GM23338 (cell line): ENCODE results near the gene ZNF627. TPM values are rescaled to one million over a fixed set of nuclear protein-coding genes. Genes with fewer than 3 reads are reported as not detected.

Source experiments
- ATAC-seq: fragments of 200-7000 bp; cut with Tn5 transposase; 3 replicates; pipeline ENCODE4 v1.9.1; 2020
- DNase-seq: peaks from one replicate; pipeline ENCODE4 v3.0.0-alpha.2; 2015; ENCODE audit warnings: low spot score
- H2AFZ ChIP-seq: fragments of 200-600 bp; sonication (generic); 2 replicates; pipeline ENCODE4 v1.8.0; 2016; ENCODE audit warnings: antibody characterized with exemption, mild to moderate bottlenecking, moderate library complexity
- H3F3A ChIP-seq: fragments of 200-600 bp; sonication (generic); replicated peaks from 2 replicates; pipeline ENCODE4 v1.8.0; 2017; ENCODE audit warnings: antibody characterized with exemption, mixed run types, low read depth
- H3K27ac ChIP-seq: fragments of 200-600 bp; sonication (generic); 2 replicates; pipeline ENCODE4 v1.6.1; 2016; ENCODE audit warnings: low read depth
- H3K27me3 ChIP-seq: fragments of 200-600 bp; sonication (generic); 2 replicates; pipeline ENCODE4 v1.8.0; 2016; ENCODE audit warnings: mild to moderate bottlenecking, mixed run types, moderate library complexity; ENCODE audit not compliant: insufficient read depth
- H3K36me3 ChIP-seq: fragments of 200-600 bp; sonication (generic); 2 replicates; pipeline ENCODE4 v1.8.0; 2016; ENCODE audit warnings: mild to moderate bottlenecking; ENCODE audit not compliant: insufficient read depth
- H3K4me1 ChIP-seq: fragments of 200-600 bp; sonication (generic); 2 replicates; pipeline ENCODE4 v1.8.0; 2016; ENCODE audit warnings: mild to moderate bottlenecking, moderate library complexity; ENCODE audit not compliant: insufficient read depth
- H3K4me2 ChIP-seq: fragments of 200-600 bp; sonication (generic); 2 replicates; pipeline ENCODE4 v1.7.1; 2017; ENCODE audit warnings: mixed run types
- H3K4me3 ChIP-seq: fragments of 200-600 bp; sonication (generic); 2 replicates; pipeline ENCODE4 v1.6.1; 2016; ENCODE audit warnings: mixed run types
- H3K79me2 ChIP-seq: fragments of 200-600 bp; sonication (generic); replicated peaks from 2 replicates; pipeline ENCODE4 v1.8.0; 2017; ENCODE audit warnings: mild to moderate bottlenecking; ENCODE audit not compliant: insufficient read depth
- H3K9me2 ChIP-seq: fragments of 200-600 bp; sonication (generic); 2 replicates; pipeline ENCODE4 v1.8.0; 2017; ENCODE audit not compliant: insufficient read depth
- H4K20me1 ChIP-seq: fragments of 200-600 bp; sonication (generic); replicated peaks from 2 replicates; pipeline ENCODE4 v1.8.0; 2017; ENCODE audit warnings: mild to moderate bottlenecking; ENCODE audit not compliant: insufficient read depth
- H3K27ac Mint-ChIP-seq: 2 replicates; pipeline ENCODE4 v1.8.0; 2020; ENCODE audit warnings: inconsistent platforms, mild to moderate bottlenecking, moderate library complexity, mixed read lengths
- H3K27me3 Mint-ChIP-seq: 3 replicates; pipeline ENCODE4 v1.8.0; 2022; ENCODE audit warnings: low read depth, mild to moderate bottlenecking, moderate library complexity, mixed read lengths, inconsistent platforms; ENCODE audit not compliant: insufficient read depth, poor library complexity
- H3K36me3 Mint-ChIP-seq: 3 replicates; pipeline ENCODE4 v1.8.0; 2021; ENCODE audit warnings: low read depth, mild to moderate bottlenecking, inconsistent platforms, moderate library complexity, mixed read lengths
- H3K4me1 Mint-ChIP-seq: 3 replicates; pipeline ENCODE4 v1.8.0; 2020; ENCODE audit warnings: mild to moderate bottlenecking, inconsistent platforms, mixed read lengths
- H3K4me3 Mint-ChIP-seq: 3 replicates; pipeline ENCODE4 v1.8.0; 2021; ENCODE audit warnings: moderate library complexity, mild to moderate bottlenecking, inconsistent platforms, mixed read lengths
- H3K9me3 Mint-ChIP-seq: 3 replicates; pipeline ENCODE4 v1.8.0; 2020; ENCODE audit warnings: moderate library complexity, mild to moderate bottlenecking, inconsistent platforms, mixed read lengths
- CTCF ChIP-seq, 2 experiments: fragments of 200-600 bp in 1 of 2; sonication (generic) in 1 of 2; conservative IDR thresholded peaks; 2 replicates each; pipeline versions ENCODE4 v1.5.1 to v1.6.1; 2016 to 2017; ENCODE audit warnings: antibody characterized with exemption in 2 of 2, low read depth in 2 of 2, mild to moderate bottlenecking in 2 of 2, moderate library complexity in 1 of 2
- ETS1 ChIP-seq: IDR thresholded peaks from 2 replicates; pipeline ENCODE4 v1.6.1; 2016; ENCODE audit warnings: antibody characterized with exemption
- EZH2phosphoT487 ChIP-seq: fragments of 200-600 bp; sonication (generic); IDR thresholded peaks from one replicate; pipeline ENCODE4 v1.8.1; 2018; ENCODE audit warnings: antibody characterized with exemption; ENCODE audit not compliant: unreplicated experiment
- NANOG ChIP-seq: IDR thresholded peaks from 2 replicates; pipeline ENCODE4 v1.6.1; 2016; ENCODE audit warnings: antibody characterized with exemption, borderline replicate concordance
- POLR2AphosphoS5 ChIP-seq: IDR thresholded peaks from 2 replicates; pipeline ENCODE4 v1.6.1; 2016; ENCODE audit warnings: antibody characterized with exemption, low read depth
- STAT1 ChIP-seq: IDR thresholded peaks from one replicate; pipeline ENCODE4 v1.6.1; 2016; ENCODE audit warnings: antibody characterized with exemption; ENCODE audit not compliant: unreplicated experiment
- polyA plus RNA-seq: library from polyadenylated mRNA; unstranded; fragments of >200 nt; fragmentation: Nextera tagmentation; extraction: Ambion mirVana; gene quantifications from 2 replicates; pipeline ENCODE4 v1.2.1, GENCODE V29; 2016
- total RNA-seq: library from RNA; depleted of rRNA; stranded (reverse); fragments of >200 nt; shearing (Covaris generic); gene quantifications from 2 replicates; pipeline ENCODE4 v1.2.3, GENCODE V29; 2014
- TF ChIP-seq, protein P1 (sequence below): IDR thresholded peaks from one replicate; pipeline ENCODE4 v1.6.1; 2018; ENCODE audit warnings: antibody characterized with exemption; ENCODE audit not compliant: unreplicated experiment

ZNF627 gene
- total and polyA plus RNA-seq, 2 experiments from 2014 or later: 9.0 to 15.4 TPM

- Histone ChIP-seq H3K36me3 (no peaks in the 10 kb centered on the region; the same call in 1 of the 2 replicates), H2AFZ (peak within 1 kb of the TSS; percentile 56), H3K79me2 (peaks cover 36% of the 10 kb centered on the region), H3K9me2 (no peaks in the 10 kb centered on the region), H3K4me2 (peak within 1 kb of the TSS; percentile 96), H3K4me3 (peak within 1 kb of the TSS; percentile 98), H3K27me3 (no peaks in the 10 kb centered on the region), H3F3A (no peaks in the 10 kb centered on the region), H3K4me1 (peaks cover 7% of the 10 kb centered on the region; the same call in 1 of the 2 replicates), H4K20me1 (peaks cover 14% of the 10 kb centered on the region), H3K27ac (0 out of 2 replicates have a peak within 1 kb of the TSS, but pooled peaks have one; percentile 64)
- H3K4me3 Mint-ChIP-seq: peak within 1 kb of the TSS; percentile 95
- H3K4me1 Mint-ChIP-seq: peaks cover 8% of the 10 kb centered on the region
- peak; percentile 97 for ATAC-seq
- H3K9me3 Mint-ChIP-seq: no peaks in the 10 kb centered on the region; the same call in 2 of the 3 replicates
- H3K27ac Mint-ChIP-seq: peak within 1 kb of the TSS; percentile 96
- TF ChIP-seq, protein P1, sequence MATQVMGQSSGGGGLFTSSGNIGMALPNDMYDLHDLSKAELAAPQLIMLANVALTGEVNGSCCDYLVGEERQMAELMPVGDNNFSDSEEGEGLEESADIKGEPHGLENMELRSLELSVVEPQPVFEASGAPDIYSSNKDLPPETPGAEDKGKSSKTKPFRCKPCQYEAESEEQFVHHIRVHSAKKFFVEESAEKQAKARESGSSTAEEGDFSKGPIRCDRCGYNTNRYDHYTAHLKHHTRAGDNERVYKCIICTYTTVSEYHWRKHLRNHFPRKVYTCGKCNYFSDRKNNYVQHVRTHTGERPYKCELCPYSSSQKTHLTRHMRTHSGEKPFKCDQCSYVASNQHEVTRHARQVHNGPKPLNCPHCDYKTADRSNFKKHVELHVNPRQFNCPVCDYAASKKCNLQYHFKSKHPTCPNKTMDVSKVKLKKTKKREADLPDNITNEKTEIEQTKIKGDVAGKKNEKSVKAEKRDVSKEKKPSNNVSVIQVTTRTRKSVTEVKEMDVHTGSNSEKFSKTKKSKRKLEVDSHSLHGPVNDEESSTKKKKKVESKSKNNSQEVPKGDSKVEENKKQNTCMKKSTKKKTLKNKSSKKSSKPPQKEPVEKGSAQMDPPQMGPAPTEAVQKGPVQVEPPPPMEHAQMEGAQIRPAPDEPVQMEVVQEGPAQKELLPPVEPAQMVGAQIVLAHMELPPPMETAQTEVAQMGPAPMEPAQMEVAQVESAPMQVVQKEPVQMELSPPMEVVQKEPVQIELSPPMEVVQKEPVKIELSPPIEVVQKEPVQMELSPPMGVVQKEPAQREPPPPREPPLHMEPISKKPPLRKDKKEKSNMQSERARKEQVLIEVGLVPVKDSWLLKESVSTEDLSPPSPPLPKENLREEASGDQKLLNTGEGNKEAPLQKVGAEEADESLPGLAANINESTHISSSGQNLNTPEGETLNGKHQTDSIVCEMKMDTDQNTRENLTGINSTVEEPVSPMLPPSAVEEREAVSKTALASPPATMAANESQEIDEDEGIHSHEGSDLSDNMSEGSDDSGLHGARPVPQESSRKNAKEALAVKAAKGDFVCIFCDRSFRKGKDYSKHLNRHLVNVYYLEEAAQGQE: no peak
- peak; percentile 97 for TF ChIP-seq POLR2AphosphoS5
- TF ChIP-seq EZH2phosphoT487: no peak
- 0 out of 4 replicates have a peak, but pooled peaks have one; percentile 10 to 14 for TF ChIP-seq CTCF (conservative IDR thresholded peaks at IDR 0.05; ENCODE audit: low read depth in 2 of 2)
- TF ChIP-seq ETS1: no peak
- no peak for TF ChIP-seq NANOG
- no peak for TF ChIP-seq STAT1
- peaks cover 7% of the 10 kb centered on the region for H3K27me3 Mint-ChIP-seq
- peaks cover 13% of the 10 kb centered on the region for H3K36me3 Mint-ChIP-seq
- peak; percentile 100 for DNase-seq
Measured at GRCh38 chr19:11558881-11559828, 38.1 kb upstream of the ZNF627 start, which contains the start of gene ELOF1. TSS of gene ELOF1 (minus strand) at chr19:11559230. CDS start at chr19:11554347, 4,883 bp downstream.
